Esophagus squamous epithelium (tissue), 4 donors: ENCODE results near the gene SLC27A5.

ENCODE experiments used
- POLR2A ChIP-seq, 4 donors: fragments of 450-650 bp; IDR thresholded peaks; one replicate each; pipeline ENCODE4 v1.6.1; 2017; ENCODE audit warnings: antibody characterized with exemption in 4 of 4, mild to moderate bottlenecking in 4 of 4, moderate library complexity in 3 of 4
- TF ChIP-seq, protein P1 (sequence below), 6 experiments: fragments of 450-650 bp in 4 of 6; fragments of 200-600 bp in 2 of 6; sonication (generic) in 2 of 6; IDR thresholded peaks; one replicate each; pipeline ENCODE4 v1.5.1; 2016 to 2019; ENCODE audit warnings: antibody characterized with exemption in 6 of 6, mild to moderate bottlenecking in 4 of 6, moderate library complexity in 4 of 6

DNA sequence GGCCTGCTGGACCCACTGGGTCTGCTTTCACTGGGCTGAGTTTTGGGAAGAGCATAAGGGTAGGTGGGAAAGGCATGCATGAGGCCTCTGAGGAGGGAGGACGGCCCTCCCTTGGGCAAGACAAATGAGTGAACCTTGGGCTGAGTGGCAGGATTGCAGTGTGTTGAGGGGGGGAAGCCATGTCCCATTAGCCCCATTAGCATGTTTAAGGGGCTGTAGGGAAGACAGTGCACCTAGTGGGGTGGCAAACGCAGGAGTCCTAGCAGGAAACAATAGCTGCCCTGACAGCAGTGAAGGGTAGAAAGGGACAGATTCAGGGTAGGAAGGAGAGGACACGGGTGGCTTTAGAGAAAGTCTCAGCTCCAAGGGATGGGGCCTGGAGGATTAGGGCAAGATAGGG is 10.9 kb upstream of the SLC27A5 start:
- no peak for TF ChIP-seq POLR2A (IDR thresholded peaks at IDR 0.05)
- TF ChIP-seq, protein P1, sequence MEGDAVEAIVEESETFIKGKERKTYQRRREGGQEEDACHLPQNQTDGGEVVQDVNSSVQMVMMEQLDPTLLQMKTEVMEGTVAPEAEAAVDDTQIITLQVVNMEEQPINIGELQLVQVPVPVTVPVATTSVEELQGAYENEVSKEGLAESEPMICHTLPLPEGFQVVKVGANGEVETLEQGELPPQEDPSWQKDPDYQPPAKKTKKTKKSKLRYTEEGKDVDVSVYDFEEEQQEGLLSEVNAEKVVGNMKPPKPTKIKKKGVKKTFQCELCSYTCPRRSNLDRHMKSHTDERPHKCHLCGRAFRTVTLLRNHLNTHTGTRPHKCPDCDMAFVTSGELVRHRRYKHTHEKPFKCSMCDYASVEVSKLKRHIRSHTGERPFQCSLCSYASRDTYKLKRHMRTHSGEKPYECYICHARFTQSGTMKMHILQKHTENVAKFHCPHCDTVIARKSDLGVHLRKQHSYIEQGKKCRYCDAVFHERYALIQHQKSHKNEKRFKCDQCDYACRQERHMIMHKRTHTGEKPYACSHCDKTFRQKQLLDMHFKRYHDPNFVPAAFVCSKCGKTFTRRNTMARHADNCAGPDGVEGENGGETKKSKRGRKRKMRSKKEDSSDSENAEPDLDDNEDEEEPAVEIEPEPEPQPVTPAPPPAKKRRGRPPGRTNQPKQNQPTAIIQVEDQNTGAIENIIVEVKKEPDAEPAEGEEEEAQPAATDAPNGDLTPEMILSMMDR (IDR thresholded peaks at IDR 0.05): no peak
